GM15510 (cell line): ENCODE data around the gene CLMP.
A peak's percentile ranks its signal among the peaks of the same experiment; 100 is the strongest.

Source experiments
- POLR2A ChIP-seq: IDR thresholded peaks from 3 replicates; pipeline ENCODE4 v1.6.1; 2011; ENCODE audit warnings: borderline replicate concordance; ENCODE audit not compliant: insufficient read length; ENCODE audit errors: extremely low read depth

Gene CLMP

GRCh38 chr11:123073343-123074057, 121.5 kb downstream of the CLMP start:
- TF ChIP-seq POLR2A: no peak

- no peak for TF ChIP-seq POLR2A
Observed at GRCh38 chr11:123072762-123073161, 122.3 kb downstream of the CLMP start.

GRCh38 chr11:123072332-123072761, 122.7 kb downstream of the CLMP start:
- no peak for TF ChIP-seq POLR2A

- TF ChIP-seq POLR2A: no peak
Observed at GRCh38 chr11:123069908-123070821, 124.9 kb downstream of the CLMP start.

DNA sequence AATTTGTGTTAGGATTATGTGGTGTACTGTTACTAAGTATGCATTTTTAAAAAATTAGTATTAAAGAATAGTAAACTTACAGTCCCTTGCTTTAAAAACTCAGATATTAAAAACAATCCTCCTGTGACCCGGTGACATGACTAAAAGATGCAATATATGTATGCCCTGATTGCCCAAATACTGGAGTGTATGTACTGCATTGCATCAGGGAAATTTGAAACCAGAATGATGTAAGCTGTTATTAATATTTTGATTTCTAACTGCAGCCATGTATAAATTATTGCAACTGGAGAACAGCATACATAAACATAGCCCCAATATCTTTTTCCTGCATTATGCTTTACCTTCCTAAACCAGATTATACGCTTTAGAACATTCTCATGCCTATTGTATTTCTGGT, 129.4 kb downstream of the CLMP start:
- no peak for TF ChIP-seq POLR2A

DNA sequence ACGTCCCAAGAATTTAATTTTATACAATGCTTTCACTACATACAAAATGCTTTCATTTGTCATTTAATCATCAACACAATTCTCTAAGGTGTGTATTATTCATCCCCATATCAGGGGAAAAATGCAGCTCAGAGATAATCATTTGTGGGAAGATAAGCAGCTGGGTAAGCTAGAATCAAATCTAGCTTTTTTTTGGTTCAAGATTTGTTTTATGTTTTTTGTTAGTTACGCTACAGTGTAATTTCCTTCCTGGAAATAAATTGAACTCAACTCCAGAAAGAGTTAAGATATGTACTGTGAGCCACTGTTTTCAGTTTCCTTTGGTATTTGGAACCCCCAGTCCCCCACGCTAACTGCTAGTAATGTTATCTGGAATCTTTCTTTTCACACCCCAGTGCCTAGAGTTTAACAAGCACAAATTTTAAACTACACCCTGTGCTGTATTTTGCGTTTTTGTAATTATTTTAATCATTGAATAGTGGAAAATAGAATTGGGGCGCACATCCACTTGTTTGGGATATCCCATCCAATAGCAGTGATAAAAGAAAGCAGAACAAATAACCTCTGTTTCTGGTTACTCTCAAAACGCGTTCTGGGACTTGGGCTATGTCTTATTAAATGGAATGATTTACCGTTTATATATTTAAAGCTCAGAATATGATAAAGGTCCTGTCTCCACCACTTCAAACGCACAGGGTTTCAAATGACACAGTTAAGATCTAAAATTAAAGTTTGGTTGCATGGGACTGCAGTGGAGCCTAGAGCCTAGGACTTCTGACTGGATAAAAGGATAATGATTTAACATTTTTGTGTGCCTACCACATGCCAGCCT, 131.0 kb downstream of the CLMP start:
- no peak for TF ChIP-seq POLR2A

DNA sequence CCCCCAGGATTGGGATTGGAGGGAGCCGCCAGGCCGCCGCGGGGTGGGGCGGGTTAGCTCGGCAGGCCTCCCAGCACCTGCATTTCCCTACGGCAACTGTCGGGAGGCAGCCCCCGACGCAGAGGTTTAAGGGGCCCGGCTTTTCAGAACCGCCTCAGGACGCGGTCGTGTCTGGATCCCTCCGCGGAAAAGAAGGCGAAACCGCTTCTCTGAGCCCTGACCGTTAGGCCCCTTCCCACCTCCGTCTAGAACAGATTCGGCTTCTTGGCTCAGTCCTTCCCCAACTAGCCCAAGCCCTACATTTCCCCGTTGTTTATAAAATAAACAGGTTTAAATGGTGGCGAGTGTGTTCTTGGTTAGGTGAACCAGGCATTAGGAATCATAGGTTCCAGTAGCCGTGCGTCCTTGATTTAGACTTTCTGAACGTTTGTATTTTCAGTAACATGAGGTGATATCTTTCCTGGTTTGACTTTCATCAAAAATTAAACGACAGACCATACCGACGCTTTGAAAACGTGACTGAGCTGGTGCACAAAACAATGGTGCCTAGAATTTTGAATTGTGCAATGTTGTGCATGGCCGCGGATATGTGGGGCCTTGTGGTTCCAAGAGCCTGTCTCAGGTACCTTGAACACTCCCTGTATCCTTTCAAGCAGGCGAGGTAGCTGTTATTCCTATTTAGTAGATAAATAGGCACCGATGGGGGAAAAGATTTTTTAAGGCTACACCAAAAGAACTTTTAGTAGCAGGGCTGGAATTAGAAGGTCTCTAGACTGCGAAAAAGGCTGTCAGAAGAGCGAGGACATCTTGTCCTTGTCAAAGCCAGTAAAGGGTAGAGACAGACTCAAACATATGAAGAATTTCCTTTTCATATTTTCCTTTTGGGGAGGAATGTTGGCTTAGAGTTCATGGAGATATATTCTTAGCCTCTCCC, 131.9 kb downstream of the CLMP start:
- no peak for TF ChIP-seq POLR2A

GRCh38 chr11:123062158-123062891, 132.7 kb downstream of the CLMP start:
- no peak for TF ChIP-seq POLR2A

- peak; percentile 99 for TF ChIP-seq POLR2A
Observed at GRCh38 chr11:123061403-123062157, 133.5 kb downstream of the CLMP start, which contains the start of gene HSPA8. Gene HSPA8, minus strand, starts transcription at chr11:123062136. Its CDS starts 812 bp downstream, at chr11:123061324.

DNA sequence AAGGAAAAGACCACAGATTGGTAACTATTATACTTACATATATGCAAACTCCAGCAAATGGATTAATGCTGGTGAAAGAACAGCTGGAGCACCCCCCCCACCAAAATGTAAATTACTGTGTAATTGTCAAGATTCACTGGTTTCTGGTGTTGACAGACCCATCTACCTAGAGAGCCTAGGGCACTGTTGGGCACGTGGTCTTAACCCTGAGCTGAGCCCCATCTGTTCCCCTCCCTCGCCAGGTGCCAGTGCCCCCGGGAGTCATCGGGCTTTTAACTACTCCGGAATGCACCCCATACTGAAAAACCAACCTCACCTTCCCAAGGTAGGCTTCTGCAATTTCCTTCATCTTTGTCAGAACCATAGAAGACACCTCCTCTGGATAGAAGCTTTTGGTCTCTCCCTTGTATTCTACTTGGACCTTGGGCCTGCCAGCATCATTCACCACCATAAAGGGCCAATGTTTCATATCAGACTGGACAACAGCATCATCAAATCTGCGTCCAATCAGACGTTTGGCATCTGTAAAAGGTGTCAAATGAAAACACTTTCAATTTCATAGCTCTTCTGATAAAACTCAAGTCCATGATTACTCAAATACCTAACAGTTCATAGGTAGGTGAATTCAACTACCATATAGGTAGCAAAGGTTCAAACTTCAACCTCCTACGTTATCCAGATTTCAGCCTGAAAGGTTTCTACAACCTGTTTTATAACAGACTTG, 134.6 kb downstream of the CLMP start:
- TF ChIP-seq POLR2A: peak; percentile 31

GRCh38 chr11:123059041-123059920, 135.8 kb downstream of the CLMP start:
- TF ChIP-seq POLR2A: peak; percentile 26

DNA sequence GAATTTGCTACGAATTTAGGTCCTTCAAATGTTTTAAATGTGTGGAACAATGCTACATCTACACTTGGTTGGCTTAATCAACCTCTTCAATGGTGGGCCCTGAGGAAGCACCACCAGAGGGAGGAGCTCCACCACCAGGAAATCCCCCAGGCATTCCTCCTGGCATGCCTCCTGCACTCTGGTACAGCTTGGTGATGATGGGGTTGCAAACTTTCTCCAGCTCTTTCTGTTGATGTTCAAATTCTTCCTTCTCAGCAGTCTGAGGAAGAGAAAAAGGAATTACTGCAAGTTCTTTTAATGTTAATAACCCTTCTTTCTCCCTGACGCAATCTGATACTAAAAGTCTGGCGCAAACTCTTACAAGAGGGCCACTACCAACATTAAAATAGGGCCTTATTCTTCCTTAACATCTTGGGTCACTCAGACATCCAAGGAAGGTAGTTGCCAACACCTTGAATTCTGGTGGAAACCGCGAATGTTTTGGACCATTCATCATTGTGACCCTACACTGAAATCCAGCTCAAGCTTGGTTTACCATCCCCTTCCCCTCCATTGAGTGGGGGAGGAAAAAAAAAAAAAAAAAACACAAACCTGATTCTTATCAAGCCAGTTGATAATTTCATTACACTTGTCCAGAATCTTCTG, 137.3 kb downstream of the CLMP start:
- TF ChIP-seq POLR2A: no peak
